Activated naive CD8-positive, alpha-beta T cell treated with anti-CD3 and anti-CD28 coated beads, Interleukin-2, amount 10 ng/mL, durations not matched to agents 7 days and 5 days (primary cell): Measurements from ENCODE around the gene CCDC40. TPM values are rescaled to one million over a fixed set of nuclear protein-coding genes. Genes with fewer than 3 reads are reported as not detected.
"Not testable (repeated sequence)": the region's sequence is repeated elsewhere in the genome, so short reads cannot be mapped to it uniquely, and the experiment has no call there.

ENCODE experiments used
- ATAC-seq: fragments of 150-1000 bp; cut with Tn5 transposase; one replicate; pipeline ENCODE4 v1.10.0; 2021; ENCODE audit warnings: low read depth, moderate library complexity
- POLR2A ChIA-PET: fragments of 350-600 bp; sonication (Branson Sonifier 250); formaldehyde crosslinking; loops from one replicate; lab custom pipeline; 2021; ENCODE audit warnings: antibody characterized with exemption; lab: Charles Lee
- DNase-seq: peaks from one replicate; pipeline ENCODE4 v3.0.0; 2021
- H3K27ac Mint-ChIP-seq: one replicate; pipeline ENCODE4 v1.8.0; 2022; ENCODE audit warnings: mild to moderate bottlenecking, mixed read lengths
- H3K27me3 Mint-ChIP-seq: one replicate; pipeline ENCODE4 v1.8.0; 2022; ENCODE audit warnings: mild to moderate bottlenecking, moderate library complexity, mixed read lengths
- H3K36me3 Mint-ChIP-seq: one replicate; pipeline ENCODE4 v1.8.0; 2021; ENCODE audit warnings: mild to moderate bottlenecking, mixed read lengths
- H3K4me1 Mint-ChIP-seq: one replicate; pipeline ENCODE4 v1.8.0; 2021; ENCODE audit warnings: mixed read lengths
- H3K4me3 Mint-ChIP-seq: one replicate; pipeline ENCODE4 v1.8.0; 2022; ENCODE audit warnings: mild to moderate bottlenecking, moderate library complexity, mixed read lengths
- H3K9me3 Mint-ChIP-seq: one replicate; pipeline ENCODE4 v1.8.0; 2021; ENCODE audit warnings: mixed read lengths
- total RNA-seq, 2 experiments: library from RNA; stranded (reverse); gene quantifications; one replicate each; pipeline ENCODE4 v1.2.3, GENCODE V29; 2021

Gene CCDC40
- total RNA-seq, 2 experiments from 2014 or later = 1.3 to 1.4 TPM

- no peaks in the 10 kb centered on the region for H3K9me3 Mint-ChIP-seq
- peak; percentile 62 for DNase-seq
- peak; percentile 27 for ATAC-seq
- H3K27me3 Mint-ChIP-seq = no peaks in the 10 kb centered on the region
- peak overlapping the region; percentile 76 for H3K27ac Mint-ChIP-seq
- H3K4me1 Mint-ChIP-seq = peaks cover 41% of the 10 kb centered on the region
- POLR2A ChIA-PET = interaction anchor here (0.9 to 3.2 kb wide), 6 partner anchors 12 to 270 kb away, joined by 3 to 23 read pairs (median 5); partner anchors contain the start of genes CBX4 and CBX8
- H3K36me3 Mint-ChIP-seq = no peaks in the 10 kb centered on the region
- peak overlapping the region; percentile 48 for H3K4me3 Mint-ChIP-seq
Observed at GRCh38 chr17:79993390-79994227, 42.8 kb upstream of the CCDC40 start.

DNA sequence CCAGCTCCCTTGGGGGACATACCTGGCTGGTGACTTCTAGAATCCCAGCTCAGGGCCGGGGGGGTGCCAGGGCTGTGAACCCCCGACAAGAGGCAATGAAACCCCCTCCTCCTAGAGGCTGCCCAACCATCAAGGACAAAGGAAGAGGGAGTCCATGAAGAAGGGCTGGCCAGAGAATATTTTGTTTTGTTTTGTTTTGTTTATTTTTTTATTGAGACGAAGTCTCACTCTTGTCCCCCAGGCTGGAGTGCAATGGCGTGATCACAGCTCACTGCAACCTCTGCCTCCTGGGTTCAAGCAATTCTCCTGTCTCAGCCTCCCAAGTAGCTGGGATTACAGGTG is 42.2 kb upstream of the CCDC40 start:
- not testable (repeated sequence) for H3K27me3 Mint-ChIP-seq, H3K36me3 Mint-ChIP-seq, H3K9me3 Mint-ChIP-seq, ATAC-seq, DNase-seq
- H3K27ac Mint-ChIP-seq = peak overlapping the region; percentile 76
- H3K4me1 Mint-ChIP-seq = peaks cover 43% of the 10 kb centered on the region
- H3K4me3 Mint-ChIP-seq = peak overlapping the region; percentile 35
- POLR2A ChIA-PET = interaction anchor here (0.9 to 3.2 kb wide), 6 partner anchors 11 to 269 kb away, joined by 3 to 23 read pairs (median 5); partner anchors contain the start of genes CBX4 and CBX8

GRCh38 chr17:79994602-79995001 is 41.8 kb upstream of the CCDC40 start:
- Mint-ChIP-seq H3K36me3 (no peaks in the 10 kb centered on the region), H3K27me3 (no peaks in the 10 kb centered on the region), H3K9me3 (no peaks in the 10 kb centered on the region), H3K4me1 (peaks cover 43% of the 10 kb centered on the region), H3K27ac (no peak overlapping the region), H3K4me3 (no peak overlapping the region)
- no peak for DNase-seq
- no peak for ATAC-seq
- POLR2A ChIA-PET = interaction anchor here (0.7 to 3.2 kb wide), 6 partner anchors 11 to 643 kb away, joined by 3 to 23 read pairs (median 4); partner anchors contain the start of gene CBX4

DNA sequence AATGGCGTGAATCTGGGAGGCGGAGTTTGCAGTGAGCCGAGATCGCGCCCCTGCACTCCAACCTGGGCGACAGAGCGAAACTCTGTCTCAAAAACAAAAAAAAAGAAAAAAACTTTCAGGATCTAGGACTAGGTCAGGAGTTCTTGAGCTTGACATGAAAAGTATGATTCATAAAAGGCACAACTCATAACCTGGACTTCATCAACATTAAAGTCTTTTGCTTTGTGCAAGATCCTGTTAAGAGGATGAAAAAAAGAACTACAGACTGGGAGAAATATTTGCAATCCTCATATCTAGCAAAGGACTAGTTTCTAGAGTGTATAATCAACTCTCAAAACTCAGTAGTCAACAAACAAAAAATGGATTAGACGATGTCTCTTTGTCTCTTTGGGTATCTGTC is 40.7 kb upstream of the CCDC40 start:
- DNase-seq = no peak
- no peaks in the 10 kb centered on the region for H3K36me3 Mint-ChIP-seq
- H3K4me1 Mint-ChIP-seq = peaks cover 43% of the 10 kb centered on the region
- H3K4me3 Mint-ChIP-seq = no peak overlapping the region
- POLR2A ChIA-PET = no interaction called here
- peak overlapping the region; percentile 93 for H3K27ac Mint-ChIP-seq
- H3K27me3 Mint-ChIP-seq = no peaks in the 10 kb centered on the region
- H3K9me3 Mint-ChIP-seq = no peaks in the 10 kb centered on the region
- ATAC-seq = no peak

DNA sequence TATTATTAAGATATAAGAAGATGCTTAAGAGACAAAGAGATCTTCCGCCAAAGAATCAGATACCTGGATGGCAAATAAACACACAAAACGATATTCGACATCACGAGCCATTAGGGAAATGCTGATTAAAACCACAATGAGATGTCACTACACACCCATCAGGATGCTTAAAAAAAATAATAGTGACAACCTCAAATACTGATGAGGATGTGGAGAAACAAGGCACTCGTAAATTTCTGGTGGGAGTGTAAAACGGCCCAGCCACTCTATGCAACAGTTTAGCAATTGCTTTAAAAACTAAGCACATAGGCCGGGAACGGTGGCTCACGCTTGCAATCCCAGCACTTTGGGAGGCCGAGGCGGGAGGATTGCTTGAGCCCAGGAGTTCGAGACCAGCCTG is 40.2 kb upstream of the CCDC40 start:
- H3K4me3 Mint-ChIP-seq = peak overlapping the region; percentile 73
- POLR2A ChIA-PET = interaction anchor here (0.9 to 1.1 kb wide), 4 partner anchors 156 to 199 kb away, joined by 3 to 4 read pairs (median 4); partner anchors contain the start of genes CBX4 and CBX8
- DNase-seq = no peak

DNA sequence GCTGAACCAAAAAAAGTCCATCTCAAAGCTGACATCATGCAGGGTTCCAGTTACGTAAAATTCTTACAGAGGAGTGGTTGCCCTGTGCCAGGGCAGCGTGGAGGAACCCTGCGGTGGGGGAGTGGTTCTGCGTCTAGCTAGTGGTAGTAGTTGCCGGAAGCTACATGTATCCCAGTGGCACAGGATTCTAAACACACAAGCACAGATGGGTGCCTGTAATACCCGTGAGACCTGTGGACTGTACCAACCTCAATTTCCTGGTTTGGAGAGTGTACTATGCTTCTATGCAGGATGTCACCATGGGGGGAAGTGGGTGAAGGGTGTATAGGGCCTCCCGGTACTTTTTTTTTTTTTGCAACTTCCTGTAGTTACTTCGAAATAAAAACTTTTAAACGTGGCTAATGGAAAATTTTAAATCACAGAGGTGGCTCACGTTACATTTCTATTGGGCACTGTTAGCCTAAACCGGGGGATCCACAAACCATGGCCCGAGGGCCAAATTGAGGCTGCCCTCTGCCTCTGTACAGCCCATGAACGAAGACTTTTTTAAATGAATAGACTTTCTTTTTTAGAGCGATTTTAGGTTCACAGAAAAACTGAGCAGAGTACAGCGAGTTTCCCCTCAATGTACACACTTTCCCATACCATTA is 39.3 kb upstream of the CCDC40 start:
- Mint-ChIP-seq H3K4me3 (peak overlapping the region; percentile 73), H3K9me3 (no peaks in the 10 kb centered on the region), H3K4me1 (peaks cover 42% of the 10 kb centered on the region), H3K36me3 (no peaks in the 10 kb centered on the region), H3K27ac (peak overlapping the region; percentile 93), H3K27me3 (no peaks in the 10 kb centered on the region)
- POLR2A ChIA-PET = interaction anchor here (0.7 to 1.1 kb wide), 5 partner anchors 56 to 200 kb away, joined by 3 to 4 read pairs (median 4); partner anchors contain the start of genes CBX4 and CBX8
- DNase-seq (peak; percentile 73), ATAC-seq (peak; percentile 96)

More for the DNA sequence above, 40.2 kb upstream of the CCDC40 start:
- no peaks in the 10 kb centered on the region for H3K36me3 Mint-ChIP-seq
- H3K9me3 Mint-ChIP-seq = no peaks in the 10 kb centered on the region
- H3K27me3 Mint-ChIP-seq = no peaks in the 10 kb centered on the region
- H3K27ac Mint-ChIP-seq = peak overlapping the region; percentile 93
- ATAC-seq = no peak
- H3K4me1 Mint-ChIP-seq = peaks cover 43% of the 10 kb centered on the region

- Mint-ChIP-seq H3K9me3 (no peaks in the 10 kb centered on the region), H3K4me1 (peaks cover 28% of the 10 kb centered on the region), H3K27ac (no peak overlapping the region), H3K4me3 (no peak overlapping the region), H3K27me3 (no peaks in the 10 kb centered on the region), H3K36me3 (no peaks in the 10 kb centered on the region)
- POLR2A ChIA-PET = interaction anchor here (0.8 to 1.3 kb wide), 2 partner anchors 35 to 161 kb away, joined by 4 to 5 read pairs; partner anchors contain the start of gene CBX4
- DNase-seq = no peak
- ATAC-seq = no peak
Observed at GRCh38 chr17:80000136-80000535, 36.3 kb upstream of the CCDC40 start.

- Mint-ChIP-seq H3K27me3 (no peaks in the 10 kb centered on the region), H3K4me3 (no peak overlapping the region), H3K27ac (no peak overlapping the region), H3K4me1 (peaks cover 20% of the 10 kb centered on the region), H3K36me3 (no peaks in the 10 kb centered on the region), H3K9me3 (no peaks in the 10 kb centered on the region)
- POLR2A ChIA-PET = interaction anchor here (1.3 kb wide), 1 partner anchor 162 kb away, joined by 5 read pairs; the partner anchor contains the start of gene CBX4
- ATAC-seq = no peak
- DNase-seq = no peak
Observed at GRCh38 chr17:80000981-80001775, 35.3 kb upstream of the CCDC40 start.

- Mint-ChIP-seq H3K27me3 (no peaks in the 10 kb centered on the region), H3K4me3 (no peak overlapping the region), H3K9me3 (no peaks in the 10 kb centered on the region), H3K27ac (no peak overlapping the region), H3K36me3 (no peaks in the 10 kb centered on the region), H3K4me1 (peaks cover 11% of the 10 kb centered on the region)
- no peak for ATAC-seq
- DNase-seq = no peak
- POLR2A ChIA-PET = no interaction called here
Observed at GRCh38 chr17:80002070-80002641, 34.3 kb upstream of the CCDC40 start.

DNA sequence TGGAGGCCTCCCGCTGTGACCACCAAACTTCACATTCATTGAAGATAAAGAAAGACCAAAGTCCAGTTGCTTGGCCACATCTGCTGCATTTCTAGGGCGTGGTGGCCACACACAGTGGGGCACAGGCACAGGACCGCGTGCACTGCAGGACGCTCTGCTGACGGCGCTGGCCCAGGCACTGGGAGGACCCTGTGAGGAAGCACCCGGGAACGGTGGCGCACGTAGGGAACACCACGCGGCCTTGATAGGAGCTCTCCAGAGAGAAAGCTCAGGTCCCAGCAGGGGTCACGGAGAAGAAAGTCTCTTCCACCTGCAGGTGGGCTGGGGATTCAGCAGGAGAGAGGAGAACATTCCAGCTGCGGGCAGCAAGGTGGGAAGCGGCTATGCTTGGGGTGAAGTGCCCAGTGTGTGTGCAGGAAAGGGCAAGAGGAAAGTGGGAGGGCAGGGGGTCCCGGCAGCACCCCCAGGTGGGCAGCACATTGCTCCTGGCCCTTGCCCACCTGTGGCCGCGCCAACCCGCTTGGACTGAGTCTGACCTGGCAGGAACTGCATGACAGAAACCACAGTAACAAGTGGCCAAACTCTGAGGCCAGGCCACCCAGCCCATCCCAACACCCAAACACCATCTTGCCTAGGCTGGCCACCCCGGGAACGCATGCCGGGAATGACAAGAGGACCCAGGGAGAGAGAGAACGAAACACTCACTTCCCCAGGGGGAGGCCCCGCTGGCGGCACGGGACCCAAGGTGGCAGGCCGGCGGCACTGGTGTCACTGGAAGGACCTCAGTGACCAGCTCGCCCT is 33.6 kb upstream of the CCDC40 start:
- DNase-seq (no peak), ATAC-seq (no peak)
- peaks cover 4% of the 10 kb centered on the region for H3K4me1 Mint-ChIP-seq
- no peaks in the 10 kb centered on the region for H3K9me3 Mint-ChIP-seq
- H3K27ac Mint-ChIP-seq = no peak overlapping the region
- H3K36me3 Mint-ChIP-seq = no peaks in the 10 kb centered on the region
- no peak overlapping the region for H3K4me3 Mint-ChIP-seq
- no peaks in the 10 kb centered on the region for H3K27me3 Mint-ChIP-seq
- POLR2A ChIA-PET = no interaction called here

DNA sequence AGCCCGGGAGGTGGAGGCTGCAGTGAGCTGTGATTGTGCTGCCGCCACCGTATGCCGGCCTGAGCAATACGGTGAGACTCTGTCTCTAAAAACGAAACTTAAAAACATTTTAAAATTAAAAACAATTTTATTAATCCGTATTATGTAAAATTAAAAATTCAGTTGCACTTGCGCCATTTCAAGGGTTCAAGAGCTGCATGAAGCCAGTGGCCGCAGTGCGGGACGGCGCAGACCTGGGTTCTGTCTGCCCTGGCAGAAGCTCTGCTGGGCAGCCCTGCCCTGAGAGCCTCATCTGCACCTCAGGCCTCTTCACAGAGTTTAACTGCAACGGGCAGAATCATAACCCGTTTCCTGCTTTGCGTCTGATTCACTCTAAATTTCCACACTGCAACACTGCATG is 32.5 kb upstream of the CCDC40 start:
- H3K4me1 Mint-ChIP-seq = no peaks in the 10 kb centered on the region
- no peaks in the 10 kb centered on the region for H3K27me3 Mint-ChIP-seq
- ATAC-seq = no peak
- H3K4me3 Mint-ChIP-seq = no peak overlapping the region
- POLR2A ChIA-PET = no interaction called here
- H3K36me3 Mint-ChIP-seq = no peaks in the 10 kb centered on the region
- H3K9me3 Mint-ChIP-seq = no peaks in the 10 kb centered on the region
- no peak overlapping the region for H3K27ac Mint-ChIP-seq
- DNase-seq = no peak
